ENCODE data around the gene PTDSS2.

DNA sequence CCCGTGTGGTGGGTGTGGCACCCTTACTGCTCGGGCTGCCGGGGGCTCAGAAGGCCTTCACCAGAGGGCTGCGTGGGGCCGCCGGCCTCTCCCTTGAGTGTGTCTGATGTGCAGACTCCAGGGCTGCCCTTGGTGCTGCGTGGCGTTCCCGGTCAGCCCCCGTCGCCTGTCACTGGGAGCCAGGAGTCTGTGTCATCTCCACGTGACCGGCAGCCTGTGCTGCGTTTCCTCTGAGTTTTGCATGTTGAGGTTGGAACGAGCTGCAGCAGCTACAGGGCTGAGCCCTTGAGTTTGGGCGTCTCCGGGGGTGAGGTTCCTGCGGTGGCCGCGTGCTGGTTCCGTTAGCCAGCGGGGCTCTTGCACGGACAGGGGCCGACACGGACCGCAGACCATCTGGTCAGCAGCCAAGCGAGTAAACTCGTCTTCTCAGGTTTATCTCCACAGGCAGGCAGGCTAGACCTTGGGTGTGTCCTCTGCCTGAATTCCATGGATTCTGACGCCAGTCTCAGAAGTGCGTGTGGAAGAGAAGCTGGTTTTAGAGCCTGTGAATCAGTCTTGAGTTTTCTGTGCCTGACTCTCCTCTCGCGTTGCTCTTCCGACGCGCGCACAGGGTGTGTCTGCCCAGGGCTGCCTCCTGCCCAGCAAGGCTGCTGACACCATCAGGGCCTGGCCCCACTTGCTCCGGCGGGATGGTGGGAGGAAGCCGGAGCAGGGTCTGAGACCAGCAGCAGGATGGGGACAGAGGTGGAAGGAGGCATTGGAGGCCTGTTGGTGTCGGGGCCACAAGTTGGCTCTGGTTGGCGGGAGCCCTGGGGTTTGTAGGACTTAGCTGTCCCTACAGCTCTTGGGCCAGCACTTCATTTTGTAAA lies 10.5 kb downstream of the PTDSS2 start:
- TF ChIP-seq, protein P1, sequence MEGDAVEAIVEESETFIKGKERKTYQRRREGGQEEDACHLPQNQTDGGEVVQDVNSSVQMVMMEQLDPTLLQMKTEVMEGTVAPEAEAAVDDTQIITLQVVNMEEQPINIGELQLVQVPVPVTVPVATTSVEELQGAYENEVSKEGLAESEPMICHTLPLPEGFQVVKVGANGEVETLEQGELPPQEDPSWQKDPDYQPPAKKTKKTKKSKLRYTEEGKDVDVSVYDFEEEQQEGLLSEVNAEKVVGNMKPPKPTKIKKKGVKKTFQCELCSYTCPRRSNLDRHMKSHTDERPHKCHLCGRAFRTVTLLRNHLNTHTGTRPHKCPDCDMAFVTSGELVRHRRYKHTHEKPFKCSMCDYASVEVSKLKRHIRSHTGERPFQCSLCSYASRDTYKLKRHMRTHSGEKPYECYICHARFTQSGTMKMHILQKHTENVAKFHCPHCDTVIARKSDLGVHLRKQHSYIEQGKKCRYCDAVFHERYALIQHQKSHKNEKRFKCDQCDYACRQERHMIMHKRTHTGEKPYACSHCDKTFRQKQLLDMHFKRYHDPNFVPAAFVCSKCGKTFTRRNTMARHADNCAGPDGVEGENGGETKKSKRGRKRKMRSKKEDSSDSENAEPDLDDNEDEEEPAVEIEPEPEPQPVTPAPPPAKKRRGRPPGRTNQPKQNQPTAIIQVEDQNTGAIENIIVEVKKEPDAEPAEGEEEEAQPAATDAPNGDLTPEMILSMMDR (IDR thresholded peaks at IDR 0.05 in 8 of 11, conservative IDR thresholded peaks at IDR 0.05 in 3 of 11) = no peak
- peak in 2 of 3 donors; percentile 15 to 22 for TF ChIP-seq POLR2AphosphoS5 (IDR thresholded peaks at IDR 0.05)
